GM12874 (cell line): ENCODE results near the gene SERGEF.

Experiments used
- CTCF ChIP-seq: IDR thresholded peaks from 2 replicates; pipeline ENCODE4 v1.5.1; 2011; ENCODE audit warnings: low read depth, mild to moderate bottlenecking, control low read depth, low read length, moderate library complexity; ENCODE audit not compliant: insufficient read depth

The SERGEF gene

GRCh38 chr11:17873586-17873985, 139.3 kb downstream of the SERGEF start:
- TF ChIP-seq CTCF = no peak

GRCh38 chr11:17867341-17867740, 145.5 kb downstream of the SERGEF start:
- TF ChIP-seq CTCF = no peak

- no peak for TF ChIP-seq CTCF
Observed at GRCh38 chr11:17865765-17866428, 146.9 kb downstream of the SERGEF start.

GRCh38 chr11:17864478-17864941, 148.3 kb downstream of the SERGEF start:
- peak; percentile 69; the same call in 1 of the 2 replicates for TF ChIP-seq CTCF

GRCh38 chr11:17861036-17861755, 151.7 kb downstream of the SERGEF start:
- no peak for TF ChIP-seq CTCF

- no peak for TF ChIP-seq CTCF
Observed at GRCh38 chr11:17859552-17859951, 153.3 kb downstream of the SERGEF start.

- TF ChIP-seq CTCF = no peak
Observed at GRCh38 chr11:17855531-17856290, 157.1 kb downstream of the SERGEF start.
